IPS-20b (cell line): ENCODE results near the gene HLA-G.

Experiments used
- H3K27ac ChIP-seq: one replicate; pipeline ENCODE4 v1.5.1; 2013; ENCODE audit warnings: low read length
- H3K27me3 ChIP-seq: 2 replicates; pipeline ENCODE4 v1.6.1; 2013; ENCODE audit warnings: mild to moderate bottlenecking, low read length, inconsistent platforms; ENCODE audit not compliant: insufficient read depth
- H3K36me3 ChIP-seq: 2 replicates; pipeline ENCODE4 v1.6.1; 2013; ENCODE audit warnings: low read depth, mild to moderate bottlenecking, inconsistent platforms, low read length, moderate library complexity; ENCODE audit not compliant: insufficient read depth
- H3K4me1 ChIP-seq: 2 replicates; pipeline ENCODE4 v1.6.1; 2013; ENCODE audit warnings: mild to moderate bottlenecking, control low read depth, inconsistent platforms, low read length, moderate library complexity; ENCODE audit not compliant: insufficient read depth
- H3K4me3 ChIP-seq: 2 replicates; pipeline ENCODE4 v1.5.1; 2013; ENCODE audit warnings: mild to moderate bottlenecking, low read length, inconsistent platforms
- H3K9ac ChIP-seq: 2 replicates; pipeline ENCODE4 v1.6.1; 2013; ENCODE audit warnings: low read depth, mild to moderate bottlenecking, inconsistent platforms, low read length, moderate library complexity
- H3K9me3 ChIP-seq: 2 replicates; pipeline ENCODE4 v1.6.1; 2013; ENCODE audit warnings: mild to moderate bottlenecking, low read depth, low read length, inconsistent platforms; ENCODE audit not compliant: insufficient read depth

The HLA-G gene

GRCh38 chr6:29847871-29848630, 20.4 kb downstream of the HLA-G start:
- no peaks in the 10 kb centered on the region for H3K36me3 ChIP-seq
- H3K4me3 ChIP-seq = no peak overlapping the region
- peaks cover 48% of the 10 kb centered on the region for H3K27me3 ChIP-seq
- no peaks in the 10 kb centered on the region; the same call in none of the 2 replicates for H3K4me1 ChIP-seq
- no peak overlapping the region for H3K27ac ChIP-seq
- H3K9ac ChIP-seq = no peak overlapping the region
- H3K9me3 ChIP-seq = no peaks in the 10 kb centered on the region

- Histone ChIP-seq H3K4me1 (no peaks in the 10 kb centered on the region), H3K4me3 (peak overlapping the region; percentile 60; the same call in 1 of the 2 replicates), H3K27me3 (peaks cover 55% of the 10 kb centered on the region), H3K9ac (no peak overlapping the region), H3K27ac (no peak overlapping the region), H3K9me3 (no peaks in the 10 kb centered on the region), H3K36me3 (no peaks in the 10 kb centered on the region)
Observed at GRCh38 chr6:29850011-29850553, 22.5 kb downstream of the HLA-G start.

- Histone ChIP-seq H3K9me3 (no peaks in the 10 kb centered on the region), H3K36me3 (no peaks in the 10 kb centered on the region), H3K27ac (no peak overlapping the region), H3K9ac (no peak overlapping the region), H3K4me1 (no peaks in the 10 kb centered on the region), H3K27me3 (peaks cover 60% of the 10 kb centered on the region), H3K4me3 (no peak overlapping the region)
Observed at GRCh38 chr6:29851190-29851589, 23.6 kb downstream of the HLA-G start.

GRCh38 chr6:29853245-29853644, 25.6 kb downstream of the HLA-G start:
- no peaks in the 10 kb centered on the region for H3K36me3 ChIP-seq
- no peak overlapping the region for H3K9ac ChIP-seq
- peaks cover 58% of the 10 kb centered on the region for H3K27me3 ChIP-seq
- no peak overlapping the region for H3K27ac ChIP-seq
- H3K4me1 ChIP-seq = no peaks in the 10 kb centered on the region
- H3K4me3 ChIP-seq = no peak overlapping the region
- H3K9me3 ChIP-seq = no peaks in the 10 kb centered on the region

GRCh38 chr6:29858006-29858405, 30.4 kb downstream of the HLA-G start:
- no peak overlapping the region for H3K9ac ChIP-seq
- H3K27me3 ChIP-seq = peaks cover 26% of the 10 kb centered on the region; the same call in 1 of the 2 replicates
- H3K9me3 ChIP-seq = no peaks in the 10 kb centered on the region
- no peak overlapping the region for H3K27ac ChIP-seq
- no peak overlapping the region for H3K4me3 ChIP-seq
- no peaks in the 10 kb centered on the region for H3K4me1 ChIP-seq
- no peaks in the 10 kb centered on the region for H3K36me3 ChIP-seq

- Histone ChIP-seq H3K27ac (no peak overlapping the region), H3K36me3 (no peaks in the 10 kb centered on the region), H3K9me3 (no peaks in the 10 kb centered on the region), H3K4me1 (no peaks in the 10 kb centered on the region), H3K27me3 (peaks cover 36% of the 10 kb centered on the region; the same call in 1 of the 2 replicates), H3K9ac (no peak overlapping the region), H3K4me3 (no peak overlapping the region)
Observed at GRCh38 chr6:29861521-29862255, 34.1 kb downstream of the HLA-G start.

GRCh38 chr6:29864037-29864810, 36.6 kb downstream of the HLA-G start:
- H3K4me3 ChIP-seq = no peak overlapping the region
- peaks cover 37% of the 10 kb centered on the region; the same call in 1 of the 2 replicates for H3K27me3 ChIP-seq

GRCh38 chr6:29865631-29866030, 38.0 kb downstream of the HLA-G start:
- Histone ChIP-seq H3K4me1 (no peaks in the 10 kb centered on the region), H3K36me3 (no peaks in the 10 kb centered on the region), H3K27ac (no peak overlapping the region), H3K4me3 (no peak overlapping the region), H3K27me3 (peaks cover 30% of the 10 kb centered on the region; the same call in 1 of the 2 replicates), H3K9me3 (no peaks in the 10 kb centered on the region), H3K9ac (no peak overlapping the region)

More at GRCh38 chr6:29864037-29864810, 36.6 kb downstream of the HLA-G start:
- Histone ChIP-seq H3K27ac (no peak overlapping the region), H3K9ac (no peak overlapping the region), H3K9me3 (no peaks in the 10 kb centered on the region), H3K36me3 (no peaks in the 10 kb centered on the region), H3K4me1 (no peaks in the 10 kb centered on the region)

- peaks cover 1% of the 10 kb centered on the region; the same call in 1 of the 2 replicates for H3K9me3 ChIP-seq
- no peaks in the 10 kb centered on the region for H3K36me3 ChIP-seq
- peaks cover 14% of the 10 kb centered on the region; the same call in 1 of the 2 replicates for H3K27me3 ChIP-seq
- H3K9ac ChIP-seq = no peak overlapping the region
- H3K27ac ChIP-seq = no peak overlapping the region
- no peaks in the 10 kb centered on the region for H3K4me1 ChIP-seq
- H3K4me3 ChIP-seq = no peak overlapping the region
Observed at GRCh38 chr6:29870104-29870503, 42.5 kb downstream of the HLA-G start.

- Histone ChIP-seq H3K27me3 (no peaks in the 10 kb centered on the region; the same call in 1 of the 2 replicates), H3K27ac (no peak overlapping the region), H3K4me3 (no peak overlapping the region), H3K4me1 (no peaks in the 10 kb centered on the region), H3K9me3 (peaks cover 3% of the 10 kb centered on the region), H3K36me3 (no peaks in the 10 kb centered on the region), H3K9ac (no peak overlapping the region)
Observed at GRCh38 chr6:29872791-29873190, 45.2 kb downstream of the HLA-G start.

- H3K4me3 ChIP-seq = no peak overlapping the region
- H3K27me3 ChIP-seq = no peaks in the 10 kb centered on the region
- no peaks in the 10 kb centered on the region for H3K4me1 ChIP-seq
- H3K27ac ChIP-seq = no peak overlapping the region
- H3K9ac ChIP-seq = no peak overlapping the region
- peaks cover 3% of the 10 kb centered on the region for H3K9me3 ChIP-seq
- H3K36me3 ChIP-seq = no peaks in the 10 kb centered on the region
Observed at GRCh38 chr6:29875257-29875656, 47.6 kb downstream of the HLA-G start.
